Stimulated activated CD8-positive, alpha-beta memory T cell treated with anti-CD3 and anti-CD28 coated beads, Interleukin-7, amount 100 ng/mL, for 1 hour (primary cell): ENCODE results near the gene ACOT7.

Source experiments
- DNase-seq, 2 donors: peaks; one replicate each; pipeline ENCODE4 v3.0.0-alpha.2; 2020; ENCODE audit warnings: low read depth in 2 of 2

ACOT7 gene

DNA sequence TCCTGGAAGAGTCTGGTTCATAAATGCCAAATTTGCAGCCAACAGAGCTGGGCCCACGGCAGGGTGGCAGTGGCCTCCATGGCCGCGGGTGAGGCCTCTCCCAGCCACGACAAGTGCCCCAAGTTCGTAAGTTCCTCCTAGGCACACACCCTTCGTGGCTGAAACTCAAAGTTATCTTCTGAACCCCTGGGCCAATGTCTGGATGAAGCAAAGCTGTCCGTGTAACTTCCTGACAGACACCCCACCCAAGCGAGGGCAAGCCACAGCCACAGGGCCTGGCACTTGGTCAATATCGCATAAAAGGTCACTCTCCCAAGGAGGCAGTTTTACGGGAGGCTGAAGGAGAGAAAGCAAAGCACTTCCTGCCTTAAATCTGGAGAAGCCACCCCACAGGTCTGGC lies 104.9 kb downstream of the ACOT7 start:
- no peak for DNase-seq

DNA sequence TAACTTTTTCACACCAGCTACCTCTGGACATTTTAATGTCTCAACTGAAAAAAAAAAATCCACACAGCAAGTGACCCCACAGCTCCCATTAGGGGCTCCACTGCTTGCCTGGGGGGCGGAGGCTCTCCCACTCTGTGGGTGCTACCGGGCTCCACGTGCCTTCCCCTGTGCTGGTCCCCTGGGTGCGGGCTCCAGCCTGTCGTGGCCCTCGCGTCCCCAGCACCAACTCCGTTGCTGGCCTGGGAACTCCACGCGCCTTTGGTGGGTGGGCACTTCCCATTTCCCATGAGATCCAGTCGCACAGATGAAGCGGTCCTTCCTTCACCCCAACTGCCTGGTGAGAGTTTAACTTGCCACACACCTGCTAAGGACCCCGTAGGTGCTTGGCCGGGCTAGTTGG lies 105.5 kb downstream of the ACOT7 start:
- DNase-seq = no peak

DNA sequence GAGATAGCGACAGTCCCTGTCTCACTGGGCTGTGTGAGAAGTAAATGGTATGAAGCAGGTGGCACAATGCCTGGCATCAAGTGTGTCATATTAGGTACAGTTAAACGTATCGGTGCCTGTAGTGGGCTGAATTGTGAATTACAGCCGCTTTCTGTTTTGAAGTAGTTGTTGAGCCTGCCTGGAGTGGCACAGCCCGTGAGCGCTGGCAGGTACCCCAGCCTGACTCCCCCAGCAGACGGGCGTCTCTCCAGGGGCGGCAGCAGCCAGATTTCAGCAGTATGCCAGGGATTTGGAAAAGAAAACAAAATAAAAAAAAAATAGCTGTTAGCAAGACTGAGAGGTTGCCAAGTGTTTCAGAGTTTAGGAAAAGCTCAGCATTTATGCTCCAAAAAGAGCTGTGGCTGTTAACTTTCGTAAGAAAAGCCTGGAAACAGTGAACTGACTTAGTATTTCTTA lies 106.1 kb downstream of the ACOT7 start:
- no peak for DNase-seq

DNA sequence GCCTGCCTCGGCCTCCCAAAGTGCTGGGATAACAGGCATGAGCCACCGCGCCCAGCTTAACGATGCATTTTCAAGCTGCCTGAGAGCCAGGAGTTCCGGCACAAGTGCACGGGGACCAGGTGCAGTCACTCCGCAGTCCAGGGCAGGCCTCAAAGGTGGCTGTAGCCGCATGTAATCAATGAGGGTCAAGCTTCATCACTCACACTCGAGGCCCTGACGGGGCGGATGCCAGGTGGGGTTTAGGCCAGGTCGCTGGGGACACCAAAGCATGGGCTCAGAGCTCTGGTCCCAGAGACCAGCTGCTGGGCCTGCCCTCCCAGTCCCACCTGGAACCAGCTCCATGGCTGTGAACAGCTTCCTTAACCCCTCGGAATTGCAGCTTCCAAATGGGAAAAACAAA lies 106.5 kb downstream of the ACOT7 start:
- no peak for DNase-seq

DNA sequence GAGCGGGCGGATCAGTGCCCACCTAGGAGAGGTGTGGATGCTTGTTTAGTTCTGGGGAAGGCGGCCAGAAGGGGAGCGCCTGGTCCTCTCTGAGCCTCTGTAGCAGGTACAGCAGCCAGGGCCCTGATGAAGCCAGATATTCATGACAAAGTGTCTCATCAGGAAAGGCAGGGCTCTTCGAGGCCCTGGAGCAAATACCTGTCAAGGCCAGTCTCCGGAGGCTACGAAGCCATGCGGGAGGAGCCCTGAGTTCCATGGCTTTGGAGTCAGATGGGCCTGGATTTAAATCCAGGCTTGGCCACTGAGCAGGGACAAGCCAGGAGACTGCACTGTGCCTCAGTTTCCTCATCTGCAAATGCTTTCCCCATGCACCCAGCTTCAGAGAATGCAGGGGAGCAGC lies 107.3 kb downstream of the ACOT7 start:
- DNase-seq = no peak

DNA sequence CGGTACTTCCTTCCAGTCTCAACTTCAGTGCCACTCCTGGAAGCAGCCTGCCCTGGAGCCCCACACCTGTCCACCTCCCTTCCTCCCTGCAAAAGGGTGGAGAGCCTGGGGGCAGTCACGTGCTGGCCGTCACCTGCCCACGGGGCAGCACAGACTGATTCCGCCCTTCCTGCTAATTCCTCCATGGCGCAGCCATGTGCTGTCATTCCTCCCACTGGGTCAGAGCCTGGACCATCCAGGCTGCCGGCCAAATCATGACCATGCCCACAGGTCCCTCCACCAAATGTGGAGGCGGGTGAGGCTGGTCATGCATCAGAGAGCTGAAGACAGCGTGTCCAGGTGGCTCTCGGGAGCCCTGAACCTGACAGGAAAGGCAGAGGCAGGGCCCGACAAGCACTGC lies 108.2 kb downstream of the ACOT7 start:
- no peak for DNase-seq

DNA sequence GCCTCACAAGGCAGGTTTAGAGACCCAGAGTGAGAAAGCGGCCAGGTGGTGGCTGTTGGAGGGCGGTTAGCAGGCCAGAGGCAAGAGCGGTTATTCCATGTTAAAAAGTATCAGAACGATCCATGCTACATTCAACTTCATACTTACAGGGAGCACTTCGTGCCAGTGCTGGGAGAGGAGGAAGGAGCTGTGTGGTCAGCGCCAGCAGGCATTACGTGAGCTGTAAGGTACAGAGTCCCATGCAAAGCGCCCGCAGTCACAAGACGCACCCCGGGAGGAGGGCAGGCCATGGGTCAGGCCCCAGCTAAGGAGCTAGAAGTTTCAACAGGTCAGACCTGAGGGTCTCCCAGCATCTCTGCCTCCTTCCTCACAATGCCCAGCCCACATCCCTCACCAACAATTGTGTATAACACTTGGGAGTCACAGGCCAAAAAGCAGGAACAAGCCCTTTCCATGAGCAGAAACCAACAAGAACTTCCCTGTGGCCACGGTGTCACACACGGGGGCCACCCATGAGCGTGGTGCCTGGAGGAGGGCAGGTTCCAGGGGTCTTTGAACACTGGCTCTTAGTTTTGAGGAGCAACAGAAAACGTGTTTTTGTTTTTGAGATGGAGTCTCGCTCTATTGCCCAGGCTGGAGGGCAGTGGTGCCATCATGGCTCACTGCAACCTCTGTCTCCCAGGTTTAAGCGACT lies 110.8 kb downstream of the ACOT7 start:
- no peak for DNase-seq

DNA sequence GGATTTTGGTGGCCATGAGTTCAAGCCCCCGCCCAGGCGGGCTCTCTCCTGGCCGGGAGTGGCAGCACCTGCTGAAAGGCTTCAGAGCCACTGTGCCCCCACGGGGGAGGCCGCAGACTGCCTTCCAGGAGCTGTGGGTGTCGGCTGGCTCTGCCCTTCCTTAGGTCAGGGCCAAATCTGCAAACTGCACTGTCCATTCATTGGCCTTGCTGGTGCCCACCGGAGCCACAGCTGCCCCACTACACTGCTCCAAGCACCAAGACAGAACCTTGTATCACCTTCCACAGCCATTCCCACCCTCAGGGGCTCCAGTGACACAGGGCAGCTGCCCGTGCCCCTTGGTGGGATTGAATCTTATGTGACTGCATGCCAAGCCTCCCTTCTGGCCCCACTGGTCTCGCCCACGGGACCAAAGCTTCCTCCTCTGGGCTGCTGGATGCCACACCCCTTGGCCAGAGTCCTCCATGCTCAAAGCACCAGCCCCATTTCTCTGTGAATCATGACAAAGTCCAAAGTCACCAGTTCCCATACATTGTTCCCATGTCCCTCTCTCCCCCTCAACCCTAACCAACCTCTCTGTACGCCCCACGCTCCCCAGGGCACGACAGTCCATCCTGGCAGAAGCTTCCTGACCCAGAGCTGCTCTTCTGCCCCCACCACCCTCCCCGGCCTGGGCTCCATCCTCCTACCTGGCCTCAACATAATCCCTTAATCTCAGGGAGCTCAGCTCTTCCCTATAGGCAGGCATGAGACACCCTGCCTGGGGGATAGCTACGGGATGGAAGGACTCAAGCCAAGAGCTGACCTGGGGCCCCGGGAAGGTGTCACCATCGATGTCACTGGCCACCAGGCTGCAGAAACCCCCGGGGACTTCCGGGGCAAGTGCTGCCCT lies 111.8 kb downstream of the ACOT7 start:
- DNase-seq = no peak

DNA sequence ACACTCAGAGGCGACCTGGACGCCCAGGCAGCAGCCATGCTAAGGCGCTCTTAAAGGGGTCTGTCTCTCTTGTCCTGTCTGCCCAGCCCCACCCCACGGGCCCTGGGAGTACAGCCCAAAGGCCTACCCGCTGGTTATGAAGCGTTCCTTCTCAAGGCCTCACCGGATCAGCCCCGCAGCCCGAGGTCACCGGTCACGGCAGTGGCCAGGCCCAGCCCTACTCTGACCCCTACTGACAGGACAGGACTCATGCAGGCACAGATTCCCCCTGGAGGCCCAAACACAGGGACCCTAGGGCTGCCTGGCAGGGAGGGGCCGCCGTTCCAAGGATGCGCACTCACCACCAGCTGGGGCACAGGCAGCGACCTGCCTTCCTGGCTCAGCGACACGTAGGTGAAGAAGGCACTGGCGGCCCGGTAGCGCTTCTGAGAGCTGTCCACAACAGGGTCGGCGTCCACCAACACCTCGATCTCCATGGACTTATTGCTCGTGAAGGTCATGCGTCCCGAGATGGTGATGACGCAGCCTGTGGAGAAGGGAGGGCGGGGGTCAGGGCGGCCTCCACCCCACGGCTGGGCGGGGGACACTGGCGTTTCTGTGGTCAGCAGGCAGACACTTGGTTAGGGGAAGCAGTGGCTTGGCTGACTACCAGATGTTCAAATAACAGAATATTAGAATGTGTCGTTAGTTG lies 112.7 kb downstream of the ACOT7 start:
- DNase-seq = no peak

DNA sequence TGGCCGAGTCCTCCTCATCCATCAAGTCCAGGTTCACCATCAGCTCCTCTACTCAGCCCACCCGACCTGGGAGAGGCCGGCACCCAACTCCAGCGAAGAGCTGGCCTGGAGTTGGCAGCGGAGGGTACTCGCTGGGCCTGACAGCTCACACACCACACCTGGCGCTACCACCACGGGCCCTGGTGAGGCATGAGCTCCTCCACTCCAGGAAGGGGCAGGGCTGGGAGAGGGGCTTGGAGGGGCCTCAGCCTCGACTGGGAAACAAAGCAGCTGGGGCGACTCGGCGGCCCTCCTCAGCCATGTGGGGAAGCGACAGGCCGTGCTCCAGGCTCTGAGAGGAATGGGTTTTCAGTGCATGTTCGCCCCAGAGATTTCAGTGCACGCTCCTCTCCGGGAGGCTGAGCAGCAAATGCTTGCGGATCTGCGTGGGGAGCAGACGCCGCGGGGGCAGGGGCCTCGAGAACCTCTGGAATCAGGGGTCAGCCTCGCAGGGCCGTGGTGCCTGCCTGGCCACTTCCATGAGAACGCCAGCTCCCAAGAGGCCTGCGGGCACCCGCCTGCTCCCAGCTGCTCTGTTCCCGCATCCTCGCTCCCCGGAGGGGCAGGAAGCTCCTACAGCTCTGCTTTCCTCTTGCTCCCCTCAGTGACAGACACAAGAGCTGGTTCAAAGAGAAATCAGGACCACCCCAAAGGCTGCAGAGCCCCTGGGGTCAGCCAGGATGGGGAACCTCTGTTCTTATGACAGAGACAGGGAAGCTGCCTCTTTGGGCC lies 113.8 kb downstream of the ACOT7 start:
- DNase-seq = no peak

DNA sequence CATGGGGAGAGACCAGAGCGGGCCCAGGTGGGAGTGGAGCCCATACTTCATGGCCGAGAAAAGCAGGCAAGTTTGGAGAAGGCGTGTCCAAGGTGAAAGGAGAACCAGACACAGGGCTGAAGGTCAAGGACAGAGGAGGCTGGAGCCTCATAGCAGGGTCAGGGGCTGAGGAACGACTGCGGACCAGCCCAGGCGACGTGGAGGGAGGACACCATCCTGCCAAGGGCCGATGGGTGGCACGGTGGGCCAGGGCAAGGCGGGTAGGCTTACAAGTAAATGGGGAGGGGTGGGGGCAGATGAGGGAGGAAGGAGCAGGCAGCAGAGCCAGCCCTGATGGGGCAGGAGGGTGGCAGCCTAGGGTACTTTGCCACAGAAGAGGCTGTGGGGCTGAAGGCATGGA lies 114.5 kb downstream of the ACOT7 start:
- no peak for DNase-seq

DNA sequence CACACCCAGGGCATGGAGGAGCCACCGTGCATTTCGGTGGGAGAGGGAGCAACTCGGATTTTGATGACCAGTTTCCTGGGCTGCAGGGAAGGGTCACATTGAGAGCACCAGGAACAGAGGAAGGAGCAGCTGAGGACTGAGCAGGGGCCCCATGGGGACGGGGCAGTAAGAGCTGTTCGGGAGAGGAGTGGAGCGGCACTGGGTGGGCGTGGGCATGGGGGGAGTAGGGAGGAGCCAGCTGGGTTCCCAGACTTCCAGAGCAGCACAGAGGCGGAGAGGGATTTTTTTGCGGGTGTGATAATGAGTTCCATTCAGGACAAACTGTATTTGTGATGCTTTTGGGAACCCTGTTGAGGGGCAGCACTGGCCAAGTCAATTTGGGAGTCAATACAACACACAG lies 115.3 kb downstream of the ACOT7 start:
- no peak for DNase-seq

DNA sequence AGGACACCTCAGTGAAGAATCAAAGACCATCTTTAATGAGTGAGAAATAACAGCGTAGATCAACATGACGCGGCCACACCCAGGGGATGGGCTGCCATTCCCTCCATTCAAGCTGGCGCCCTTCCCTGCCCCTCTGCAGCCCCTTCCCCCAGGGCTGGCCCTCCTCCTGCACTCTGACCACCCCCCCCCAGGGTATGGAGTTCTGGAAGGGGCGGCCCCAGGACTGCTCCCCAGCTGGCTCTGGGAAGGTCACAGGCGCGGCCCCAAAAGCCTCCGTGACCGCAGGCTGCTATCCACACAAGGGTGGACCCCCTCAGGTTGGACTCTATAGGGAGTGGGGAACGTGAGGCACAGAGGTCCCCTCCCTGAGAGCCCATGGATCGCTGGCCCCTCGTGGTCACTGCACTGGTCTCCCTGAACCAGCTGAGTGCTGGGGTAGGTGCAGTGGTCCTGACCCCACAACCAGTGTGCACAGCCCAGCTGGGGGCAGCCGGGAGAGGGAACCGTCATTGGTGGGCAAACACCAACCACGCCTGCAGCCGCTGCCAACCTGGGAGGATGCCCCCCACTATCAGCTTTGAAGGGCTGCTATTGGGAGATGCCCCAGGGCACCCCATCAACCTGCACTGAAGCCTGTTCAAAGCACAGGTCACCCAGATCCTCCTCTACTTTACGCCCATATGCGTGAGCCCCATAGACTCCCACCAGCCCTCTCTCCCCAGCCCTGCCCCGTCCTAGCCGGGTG lies 116.6 kb downstream of the ACOT7 start:
- DNase-seq = no peak

DNA sequence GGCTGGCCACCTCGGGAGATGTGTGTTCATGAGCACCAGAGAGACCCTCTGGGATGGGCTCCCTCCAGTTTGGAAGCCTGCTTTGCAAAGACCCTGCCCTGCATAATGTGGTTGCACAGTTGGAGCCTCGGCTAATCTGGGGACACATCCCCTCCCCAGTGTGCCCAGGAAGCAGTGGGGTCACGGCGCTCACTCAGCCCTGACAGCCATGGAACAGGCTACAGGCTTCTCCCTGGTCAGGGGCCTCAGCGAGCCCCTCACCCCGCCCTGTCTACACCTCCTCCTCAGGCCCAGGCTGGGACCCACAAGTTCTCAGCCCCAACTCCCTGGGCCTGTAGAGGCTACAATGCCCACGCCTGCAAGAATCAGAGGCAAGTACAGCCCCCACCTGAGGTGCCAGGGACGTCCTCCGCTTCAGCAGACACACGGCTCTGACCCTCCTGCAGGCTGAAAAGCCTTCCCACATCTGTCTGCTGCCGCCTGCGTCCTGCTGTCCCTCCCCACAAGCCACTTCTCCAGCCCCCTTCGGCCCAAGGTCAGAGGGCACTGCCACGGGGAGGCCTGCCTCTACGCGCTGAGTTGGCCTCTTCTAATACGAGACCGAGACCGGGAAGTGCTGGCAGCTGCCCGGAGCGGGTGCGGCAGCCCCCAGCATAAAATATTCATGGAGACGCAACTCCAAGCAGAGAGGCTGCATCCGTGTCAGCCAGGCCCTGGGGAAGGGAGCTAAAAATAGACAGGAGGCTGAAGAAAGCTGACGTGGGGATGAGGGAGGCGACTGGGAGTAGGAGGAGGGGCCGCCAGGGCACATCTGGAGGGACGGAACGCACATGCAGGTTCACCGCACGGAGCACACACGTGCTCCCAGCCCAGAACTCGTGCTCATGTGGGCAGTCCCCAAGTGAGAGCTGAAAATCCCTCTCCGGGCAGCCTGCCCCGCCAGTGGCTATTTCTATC lies 117.5 kb downstream of the ACOT7 start:
- DNase-seq = no peak

DNA sequence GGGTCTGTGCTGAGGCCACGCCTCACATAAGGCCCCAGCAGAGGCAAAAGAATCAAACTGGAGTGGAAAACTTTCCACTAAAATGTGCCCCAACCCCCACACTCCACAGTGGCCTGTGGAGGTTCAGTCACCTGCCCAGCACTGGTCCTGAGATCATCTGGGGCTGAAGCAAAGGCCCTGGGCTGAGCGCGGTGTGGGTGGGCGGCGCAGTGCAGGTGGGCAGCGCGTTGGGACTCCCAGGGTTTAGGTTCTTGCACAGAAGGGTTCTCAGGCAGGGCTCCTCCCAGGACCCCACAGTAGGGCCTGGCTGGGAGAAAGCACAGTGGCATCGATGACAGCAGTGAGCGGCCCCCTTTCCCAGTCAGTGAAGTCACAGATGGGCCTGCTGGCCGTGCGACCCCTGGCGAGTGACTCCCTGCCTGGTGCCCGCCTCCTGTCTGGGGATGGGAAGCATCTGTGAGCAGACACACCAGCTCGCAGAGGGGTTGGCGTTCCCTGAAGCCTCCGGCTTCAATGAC lies 118.9 kb downstream of the ACOT7 start:
- DNase-seq = no peak

DNA sequence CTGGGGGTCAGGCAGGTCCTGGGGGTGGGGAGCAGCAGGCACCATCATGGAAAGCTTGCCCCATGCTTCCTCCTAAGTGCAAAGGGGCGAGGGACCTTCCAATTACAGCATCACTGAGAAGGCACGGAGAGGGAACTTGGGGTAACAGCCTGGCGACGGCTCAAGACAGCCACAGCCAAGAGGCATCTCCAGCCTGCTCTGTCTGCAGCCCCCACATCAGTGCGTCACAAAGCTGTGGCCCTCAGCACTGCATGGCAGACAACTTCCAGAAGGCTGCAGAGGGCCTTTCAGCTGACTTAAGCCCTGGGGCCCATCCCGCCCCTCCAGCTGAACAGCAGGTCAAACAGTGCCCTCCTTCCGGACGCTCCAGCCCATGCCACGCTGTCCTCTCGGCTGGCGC lies 119.5 kb downstream of the ACOT7 start:
- no peak for DNase-seq

DNA sequence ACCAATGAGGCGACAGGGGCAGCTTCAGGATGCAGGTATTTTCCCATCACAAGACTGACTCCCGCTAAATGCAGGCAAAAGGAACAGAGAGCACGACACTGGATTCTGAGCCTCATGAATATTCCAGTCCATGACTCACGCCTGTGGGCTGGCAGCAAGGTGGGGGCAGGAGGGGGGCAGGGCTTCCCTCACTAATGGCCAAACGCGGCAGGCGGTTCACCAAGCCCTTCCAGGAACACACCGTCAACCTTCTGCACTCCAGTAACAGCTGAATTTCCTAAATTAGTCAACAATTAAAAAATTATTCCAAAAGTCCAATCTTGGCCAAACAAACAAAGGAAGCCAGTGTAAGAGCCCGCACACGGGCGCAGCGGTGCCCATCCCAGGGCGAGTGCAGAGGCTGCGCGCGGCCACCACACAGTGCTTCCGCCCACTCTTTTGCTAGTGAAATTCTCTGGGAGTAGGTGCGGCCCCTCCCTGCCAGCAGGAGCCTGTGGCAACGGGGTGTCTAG lies 120.1 kb downstream of the ACOT7 start:
- DNase-seq = no peak

DNA sequence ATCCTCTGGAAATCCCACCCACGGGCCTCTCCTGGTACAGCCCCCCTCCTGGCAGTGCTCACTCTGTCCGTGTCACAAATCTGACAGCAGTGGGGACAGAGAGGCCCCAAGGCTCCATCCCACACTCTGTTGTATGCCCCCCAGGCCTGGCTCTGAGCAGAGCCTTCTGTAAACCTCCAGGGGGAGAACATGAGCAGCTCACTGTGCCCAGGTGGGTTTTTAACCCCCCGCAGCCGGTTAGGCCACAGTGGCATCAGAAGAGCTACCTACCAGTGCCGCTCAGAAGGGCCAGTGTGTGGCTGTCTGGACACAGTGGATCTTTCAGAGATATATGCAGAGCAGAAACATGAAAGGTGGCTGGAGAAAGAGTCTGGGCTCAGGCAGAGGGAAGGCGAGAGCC lies 120.7 kb downstream of the ACOT7 start:
- DNase-seq = no peak

DNA sequence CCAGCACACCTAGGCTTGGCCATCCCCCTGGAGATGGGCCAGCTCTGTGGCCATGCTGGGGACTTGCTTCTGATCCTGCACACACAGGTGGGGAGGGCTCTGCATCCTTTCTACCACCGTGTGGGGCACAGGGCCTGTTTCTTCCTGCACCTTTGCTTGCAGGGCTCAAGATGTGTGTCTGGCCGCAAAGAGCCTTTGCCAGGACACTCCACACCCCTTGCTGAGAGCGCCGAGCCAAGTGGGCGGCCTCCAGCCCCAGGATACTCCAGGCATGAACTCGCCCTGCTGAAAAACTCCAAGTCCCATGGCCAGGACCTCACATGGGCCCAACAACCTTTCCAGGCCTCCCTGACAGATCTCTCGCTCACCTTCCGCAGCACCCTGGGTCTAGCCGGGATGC lies 121.1 kb downstream of the ACOT7 start:
- no peak for DNase-seq

DNA sequence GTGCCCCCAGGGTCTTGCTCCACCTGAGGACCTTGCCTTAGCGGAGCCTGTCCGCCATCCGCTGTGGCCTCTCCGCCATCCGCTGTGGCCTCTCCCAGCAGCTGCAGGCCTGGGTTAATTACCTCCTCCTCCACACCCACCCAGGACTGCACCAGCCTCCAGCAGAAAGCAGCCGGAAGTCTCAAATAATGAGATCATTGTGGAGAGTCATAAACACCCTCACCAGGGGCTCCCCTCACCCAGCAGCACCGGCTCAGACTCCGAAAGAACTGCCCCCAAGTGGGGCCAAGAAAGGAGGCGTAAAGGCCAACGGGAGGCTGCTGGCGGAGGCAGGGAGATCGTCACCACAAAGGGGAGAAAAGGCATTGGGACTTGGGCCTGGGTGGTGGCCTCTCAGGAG lies 122.0 kb downstream of the ACOT7 start:
- DNase-seq = no peak
